NB4 (cell line): Measurements from ENCODE around the gene GALNT8.

ENCODE experiments used
- MYC ChIP-seq: IDR thresholded peaks from 2 replicates; pipeline ENCODE4 v1.6.1; 2011; ENCODE audit warnings: low read depth, low read length
- POLR2A ChIP-seq: IDR thresholded peaks from 2 replicates; pipeline ENCODE4 v1.6.1; 2011; ENCODE audit warnings: mild to moderate bottlenecking; ENCODE audit not compliant: insufficient read length; ENCODE audit errors: extremely low read depth
- TF ChIP-seq, protein P1 (sequence below): IDR thresholded peaks from one replicate; pipeline ENCODE4 v1.5.1; 2012; ENCODE audit warnings: low read depth, low read length

DNA sequence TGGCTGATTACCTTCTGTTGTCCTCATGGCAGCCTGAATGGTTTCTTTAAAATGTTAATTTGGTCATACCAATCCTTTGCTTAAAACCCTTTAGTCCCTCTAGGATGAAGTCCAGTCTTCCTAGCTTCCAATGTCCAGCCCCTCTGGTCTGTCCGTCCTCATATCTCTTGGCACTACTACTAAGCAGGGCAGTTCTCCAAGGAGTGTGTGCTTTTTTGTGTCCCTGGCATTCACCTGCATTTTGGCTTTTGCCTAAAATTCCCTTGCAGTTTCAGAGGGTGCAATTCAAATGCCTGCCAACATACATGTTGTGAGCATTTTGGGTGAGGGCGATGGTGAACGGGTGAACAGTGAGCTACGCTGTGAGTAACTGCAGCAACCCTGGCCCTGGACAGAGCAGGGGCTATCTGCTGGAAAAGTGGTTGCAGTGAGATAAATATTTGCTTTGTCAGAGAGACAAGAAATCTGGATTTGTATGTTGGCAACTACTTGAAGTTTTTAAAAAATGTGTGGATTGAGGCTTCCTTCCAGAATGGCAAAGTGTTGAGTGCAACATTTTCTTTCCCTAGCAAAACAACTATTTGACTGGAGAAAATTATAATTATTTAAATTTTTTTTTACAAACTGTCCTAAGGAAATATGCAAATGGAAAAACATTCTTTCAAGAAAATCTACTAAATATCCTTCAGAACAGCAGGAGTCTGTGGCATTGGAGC, 14.6 kb downstream of the GALNT8 start:
- TF ChIP-seq MYC: no peak
- TF ChIP-seq, protein P1, sequence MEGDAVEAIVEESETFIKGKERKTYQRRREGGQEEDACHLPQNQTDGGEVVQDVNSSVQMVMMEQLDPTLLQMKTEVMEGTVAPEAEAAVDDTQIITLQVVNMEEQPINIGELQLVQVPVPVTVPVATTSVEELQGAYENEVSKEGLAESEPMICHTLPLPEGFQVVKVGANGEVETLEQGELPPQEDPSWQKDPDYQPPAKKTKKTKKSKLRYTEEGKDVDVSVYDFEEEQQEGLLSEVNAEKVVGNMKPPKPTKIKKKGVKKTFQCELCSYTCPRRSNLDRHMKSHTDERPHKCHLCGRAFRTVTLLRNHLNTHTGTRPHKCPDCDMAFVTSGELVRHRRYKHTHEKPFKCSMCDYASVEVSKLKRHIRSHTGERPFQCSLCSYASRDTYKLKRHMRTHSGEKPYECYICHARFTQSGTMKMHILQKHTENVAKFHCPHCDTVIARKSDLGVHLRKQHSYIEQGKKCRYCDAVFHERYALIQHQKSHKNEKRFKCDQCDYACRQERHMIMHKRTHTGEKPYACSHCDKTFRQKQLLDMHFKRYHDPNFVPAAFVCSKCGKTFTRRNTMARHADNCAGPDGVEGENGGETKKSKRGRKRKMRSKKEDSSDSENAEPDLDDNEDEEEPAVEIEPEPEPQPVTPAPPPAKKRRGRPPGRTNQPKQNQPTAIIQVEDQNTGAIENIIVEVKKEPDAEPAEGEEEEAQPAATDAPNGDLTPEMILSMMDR: no peak
- no peak for TF ChIP-seq POLR2A
